ENCODE results near the gene MDC1. TPM values are rescaled to one million over a fixed set of nuclear protein-coding genes. Genes with fewer than 3 reads are reported as not detected.

The MDC1 gene
- total and polyA plus RNA-seq, 2 donors (not counting 3 experiments of a cell fraction or from before 2014, with no cell fraction given), result 16.8 to 42.3 TPM

- intact Hi-C loops (cut with micrococcal nuclease) (loop anchor here (1.0 to 5.0 kb wide), 5 partner anchors 8 to 343 kb away; no protein-coding TSS in a partner anchor), dilution Hi-C loops (cut with MboI; ENCODE audit: extremely low pct_ligation_motif_present, low sequenced_read_pairs) (loop anchor here (25.0 kb wide), 1 partner anchor 143 kb away; the partner anchor contains the start of gene DDR1)
- Histone ChIP-seq H4K20me1 (replicated peaks; ENCODE audit: control insufficient read depth, extremely low read depth, insufficient read depth, low read length) (no peaks in the 10 kb centered on the region), H3K36me3 (ENCODE audit: control insufficient read depth in 2 of 2, extremely low read depth in 1 of 2, insufficient read depth in 2 of 2, low read length in 2 of 2) (peaks cover 0 to 2% of the 10 kb centered on the region in 2 experiments), H3K4me1 (ENCODE audit: control insufficient read depth, extremely low read depth, insufficient read depth, low read length) (peaks cover 48% of the 10 kb centered on the region), H3K27me3 (ENCODE audit: control insufficient read depth in 2 of 2, insufficient read depth in 2 of 2, low read length in 2 of 2) (no peaks in the 10 kb centered on the region), H3K27ac (ENCODE audit: insufficient read depth, low read depth, low read length) (peak within 1 kb of the TSS; percentile 89), H3K9me3 (replicated peaks; ENCODE audit: control insufficient read depth, insufficient read depth, low read length) (no peaks in the 10 kb centered on the region), H2AFZ (ENCODE audit: low read depth, low read length) (no peak within 1 kb of the TSS), H3K9me1 (replicated peaks; ENCODE audit: control insufficient read depth, extremely low read depth, insufficient read depth, low read length) (no peaks in the 10 kb centered on the region), H3K79me2 (ENCODE audit: control insufficient read depth, insufficient read depth, low read length) (peaks cover 35% of the 10 kb centered on the region), H3K4me3 (replicated peaks in 1 of 3; ENCODE audit: insufficient read depth in 1 of 3, low read depth in 1 of 3, low read length in 3 of 3) (peak within 1 kb of the TSS; percentile 37 to 83 (median 80)), H3K9ac (replicated peaks; ENCODE audit: extremely low read depth, insufficient read depth, low read length) (peak within 1 kb of the TSS; percentile 92), H3K4me2 (ENCODE audit: insufficient read depth, low read length) (peak within 1 kb of the TSS; percentile 77)
- TF ChIP-seq MYC (IDR thresholded peaks at IDR 0.05; ENCODE audit: low read depth, low read length), result peak; percentile 68
- TF ChIP-seq MAX (IDR thresholded peaks at IDR 0.05; ENCODE audit: insufficient read depth, insufficient read length), result no peak
- no peak for TF ChIP-seq EZH2 (IDR thresholded peaks at IDR 0.05; ENCODE audit: borderline replicate concordance, low read depth, low read length, severe bottlenecking)
- TF ChIP-seq POLR2AphosphoS5 (IDR thresholded peaks at IDR 0.05; ENCODE audit: insufficient read depth, low read depth, low read length), result peak; percentile 100
- TF ChIP-seq POLR2A (IDR thresholded peaks at IDR 0.05; ENCODE audit: low read depth, low read length), result peak; percentile 100
- TF ChIP-seq CTCF (IDR thresholded peaks at IDR 0.05; ENCODE audit: extremely low read depth in 1 of 2, insufficient read depth in 1 of 2, low read depth in 1 of 2, low read length in 2 of 2), result peak; percentile 49 to 68
- POLR2A ChIA-PET, result interaction anchor here (0.6 to 2.1 kb wide), 14 partner anchors 8 to 86 kb away, joined by 3 to 25 read pairs (median 5); no protein-coding TSS in a partner anchor
- DNase-seq (ENCODE audit: low read depth, low spot score) (peak; percentile 97), FAIRE-seq (peak; percentile 94)
- BruUV-seq (replicated peaks), result TSS peak; percentile 83
- CTCF ChIA-PET, result interaction anchor here (0.7 to 2.3 kb wide), 7 partner anchors 14 to 343 kb away, joined by 3 to 10 read pairs (median 5); no protein-coding TSS in a partner anchor
Measured at GRCh38 chr6:30744054-30744805, 27.1 kb upstream of the MDC1 start, which contains the start of gene IER3. Gene IER3 (minus strand): TSS chr6:30744547. CDS start chr6:30744518, 29 bp downstream.

Measured in endothelial cell of umbilical vein (primary cell).